Right atrium auricular region (tissue), 2 donors: Measurements from ENCODE around the gene KNSTRN. TPM values are rescaled to one million over a fixed set of nuclear protein-coding genes. Genes with fewer than 3 reads are reported as not detected.
A peak's percentile ranks its signal among the peaks of the same experiment; 100 is the strongest.

Source experiments
- DNase-seq: peaks from one replicate; pipeline ENCODE4 v3.0.0-alpha.2; 2019; ENCODE audit warnings: low spot score
- H3K27ac ChIP-seq, 2 donors: fragments of 200-600 bp; sonication (generic); 1 replicate in 1 of 2; 2 replicates in 1 of 2; pipeline ENCODE4 v1.5.1; 2016 to 2019
- H3K27me3 ChIP-seq, 2 donors: fragments of 200-600 bp; sonication (generic); one replicate each; pipeline versions ENCODE4 v1.5.1 to v1.6.0; 2017 to 2019
- H3K36me3 ChIP-seq: fragments of 200-600 bp; sonication (generic); one replicate; pipeline ENCODE4 v1.5.1; 2016
- H3K4me1 ChIP-seq, 2 donors: fragments of 200-600 bp; sonication (generic); one replicate each; pipeline versions ENCODE4 v1.5.1 to v1.6.0; 2017 to 2019
- H3K4me3 ChIP-seq, 2 donors: fragments of 200-600 bp; sonication (generic); 1 replicate in 1 of 2; 2 replicates in 1 of 2; pipeline ENCODE4 v1.5.1; 2017 to 2019; ENCODE audit warnings: mild to moderate bottlenecking in 1 of 2, moderate library complexity in 1 of 2
- H3K9me3 ChIP-seq, 2 donors: fragments of 200-600 bp; sonication (generic); one replicate each; pipeline ENCODE4 v1.5.1; 2019
- total RNA-seq, 2 donors: library from RNA; depleted of rRNA; stranded (reverse); fragments of >200 nt; gene quantifications; one replicate each; pipeline ENCODE4 v1.1.0, GENCODE V29; 2016
- TF ChIP-seq, protein P1 (sequence below), 2 donors: fragments of 200-600 bp; sonication (generic); IDR thresholded peaks; one replicate each; pipeline ENCODE4 v1.5.1; 2019; ENCODE audit warnings: antibody characterized with exemption in 2 of 2

KNSTRN gene
- total RNA-seq, 2 donors from 2014 or later, result 8.4 to 12.9 TPM

- DNase-seq, result peak; percentile 77
- Histone ChIP-seq H3K27me3 (no peaks in the 10 kb centered on the region), H3K36me3 (peaks cover 21% of the 10 kb centered on the region), H3K27ac (peak overlapping the region; percentile 96 to 97), H3K4me3 (peak overlapping the region; percentile 41 to 48), H3K9me3 (no peaks in the 10 kb centered on the region), H3K4me1 (peaks cover 0 to 95% of the 10 kb centered on the region in 2 donors)
- TF ChIP-seq, protein P1, sequence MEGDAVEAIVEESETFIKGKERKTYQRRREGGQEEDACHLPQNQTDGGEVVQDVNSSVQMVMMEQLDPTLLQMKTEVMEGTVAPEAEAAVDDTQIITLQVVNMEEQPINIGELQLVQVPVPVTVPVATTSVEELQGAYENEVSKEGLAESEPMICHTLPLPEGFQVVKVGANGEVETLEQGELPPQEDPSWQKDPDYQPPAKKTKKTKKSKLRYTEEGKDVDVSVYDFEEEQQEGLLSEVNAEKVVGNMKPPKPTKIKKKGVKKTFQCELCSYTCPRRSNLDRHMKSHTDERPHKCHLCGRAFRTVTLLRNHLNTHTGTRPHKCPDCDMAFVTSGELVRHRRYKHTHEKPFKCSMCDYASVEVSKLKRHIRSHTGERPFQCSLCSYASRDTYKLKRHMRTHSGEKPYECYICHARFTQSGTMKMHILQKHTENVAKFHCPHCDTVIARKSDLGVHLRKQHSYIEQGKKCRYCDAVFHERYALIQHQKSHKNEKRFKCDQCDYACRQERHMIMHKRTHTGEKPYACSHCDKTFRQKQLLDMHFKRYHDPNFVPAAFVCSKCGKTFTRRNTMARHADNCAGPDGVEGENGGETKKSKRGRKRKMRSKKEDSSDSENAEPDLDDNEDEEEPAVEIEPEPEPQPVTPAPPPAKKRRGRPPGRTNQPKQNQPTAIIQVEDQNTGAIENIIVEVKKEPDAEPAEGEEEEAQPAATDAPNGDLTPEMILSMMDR (IDR thresholded peaks at IDR 0.05), result no peak
Observed at GRCh38 chr15:40340038-40340739, 42.3 kb upstream of the KNSTRN start.

GRCh38 chr15:40340740-40341400 is 41.7 kb upstream of the KNSTRN start, which contains the start of gene CCDC9B:
Gene CCDC9B, minus strand, starts transcription at chr15:40340939. Its CDS starts 120 bp downstream, at chr15:40340819.
- peaks cover 0 to 88% of the 10 kb centered on the region in 2 donors for H3K4me1 ChIP-seq
- H3K4me3 ChIP-seq, result peak within 1 kb of the TSS; percentile 41 to 48
- DNase-seq, result peak; percentile 91
- peak within 1 kb of the TSS; percentile 96 to 97 for H3K27ac ChIP-seq
- peaks cover 14% of the 10 kb centered on the region for H3K36me3 ChIP-seq
- H3K9me3 ChIP-seq, result no peaks in the 10 kb centered on the region
- TF ChIP-seq, protein P1 (IDR thresholded peaks at IDR 0.05), result no peak
- no peaks in the 10 kb centered on the region for H3K27me3 ChIP-seq

GRCh38 chr15:40342416-40343320 is 39.9 kb upstream of the KNSTRN start:
- no peaks in the 10 kb centered on the region for H3K36me3 ChIP-seq
- peak overlapping the region; percentile 96 to 97 for H3K27ac ChIP-seq
- no peak for DNase-seq
- TF ChIP-seq, protein P1 (IDR thresholded peaks at IDR 0.05), result no peak
- peaks cover 0 to 74% of the 10 kb centered on the region in 2 donors for H3K4me1 ChIP-seq
- H3K4me3 ChIP-seq, result no peak overlapping the region
- no peaks in the 10 kb centered on the region for H3K27me3 ChIP-seq
- no peaks in the 10 kb centered on the region for H3K9me3 ChIP-seq

DNA sequence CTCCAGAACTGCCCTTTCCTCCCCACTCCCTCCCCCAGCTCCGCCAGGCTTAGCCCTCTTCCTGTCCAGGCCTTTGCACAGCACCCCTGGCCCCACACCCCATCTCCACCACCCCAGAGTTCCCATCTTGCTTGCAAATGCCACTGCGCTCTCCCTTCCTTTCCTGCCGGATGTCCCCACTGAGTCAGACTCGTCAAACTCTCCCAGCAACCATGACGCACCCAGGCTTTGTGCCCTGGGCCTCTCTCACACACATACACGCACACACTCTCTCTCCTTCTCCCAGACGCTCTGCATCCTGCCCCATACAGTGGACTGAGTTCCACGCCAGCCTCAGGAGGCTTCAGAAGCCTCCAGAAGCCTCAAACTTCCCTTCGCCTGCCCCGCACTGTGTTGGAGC is 39.0 kb upstream of the KNSTRN start:
- TF ChIP-seq, protein P1 (IDR thresholded peaks at IDR 0.05), result no peak
- DNase-seq, result no peak
- H3K36me3 ChIP-seq, result no peaks in the 10 kb centered on the region
- H3K4me3 ChIP-seq, result no peak overlapping the region
- H3K27me3 ChIP-seq, result no peaks in the 10 kb centered on the region
- H3K9me3 ChIP-seq, result no peaks in the 10 kb centered on the region
- peak overlapping the region; percentile 96 to 97 for H3K27ac ChIP-seq
- H3K4me1 ChIP-seq, result peaks cover 0 to 74% of the 10 kb centered on the region in 2 donors

DNA sequence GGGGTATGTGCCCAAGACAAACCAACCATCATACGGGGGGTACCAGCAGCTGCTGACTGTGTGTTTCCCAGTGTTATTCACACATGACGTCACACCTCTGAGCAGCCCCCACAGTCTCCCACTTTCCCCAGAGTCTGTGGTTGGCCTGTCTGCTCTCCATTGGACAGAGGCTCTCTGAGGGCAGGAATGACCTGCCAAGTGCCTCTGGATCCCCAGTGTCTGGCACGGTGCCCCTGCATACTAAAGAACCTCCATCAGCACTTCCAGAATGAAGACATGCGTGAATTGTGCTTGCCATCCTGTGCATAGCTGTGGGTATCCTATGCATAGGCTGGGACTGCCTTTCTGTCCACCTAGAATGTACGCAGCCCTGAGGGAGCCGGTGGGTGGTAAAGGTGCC is 38.3 kb upstream of the KNSTRN start:
- Histone ChIP-seq H3K4me3 (no peak overlapping the region), H3K36me3 (no peaks in the 10 kb centered on the region), H3K4me1 (peaks cover 0 to 71% of the 10 kb centered on the region in 2 donors), H3K9me3 (no peaks in the 10 kb centered on the region), H3K27ac (peak overlapping the region; percentile 42 to 97), H3K27me3 (no peaks in the 10 kb centered on the region)
- no peak for DNase-seq
- TF ChIP-seq, protein P1 (IDR thresholded peaks at IDR 0.05), result no peak
